GM18909 (cell line): ENCODE data around the gene RNF43.

Source experiments
- ATAC-seq: cut with Tn5 transposase; IDR thresholded peaks from one replicate; pipeline ENCODE4 v1.9.1; 2021; ENCODE audit warnings: mild to moderate bottlenecking; ENCODE audit not compliant: unreplicated experiment, poor library complexity

Gene RNF43

DNA sequence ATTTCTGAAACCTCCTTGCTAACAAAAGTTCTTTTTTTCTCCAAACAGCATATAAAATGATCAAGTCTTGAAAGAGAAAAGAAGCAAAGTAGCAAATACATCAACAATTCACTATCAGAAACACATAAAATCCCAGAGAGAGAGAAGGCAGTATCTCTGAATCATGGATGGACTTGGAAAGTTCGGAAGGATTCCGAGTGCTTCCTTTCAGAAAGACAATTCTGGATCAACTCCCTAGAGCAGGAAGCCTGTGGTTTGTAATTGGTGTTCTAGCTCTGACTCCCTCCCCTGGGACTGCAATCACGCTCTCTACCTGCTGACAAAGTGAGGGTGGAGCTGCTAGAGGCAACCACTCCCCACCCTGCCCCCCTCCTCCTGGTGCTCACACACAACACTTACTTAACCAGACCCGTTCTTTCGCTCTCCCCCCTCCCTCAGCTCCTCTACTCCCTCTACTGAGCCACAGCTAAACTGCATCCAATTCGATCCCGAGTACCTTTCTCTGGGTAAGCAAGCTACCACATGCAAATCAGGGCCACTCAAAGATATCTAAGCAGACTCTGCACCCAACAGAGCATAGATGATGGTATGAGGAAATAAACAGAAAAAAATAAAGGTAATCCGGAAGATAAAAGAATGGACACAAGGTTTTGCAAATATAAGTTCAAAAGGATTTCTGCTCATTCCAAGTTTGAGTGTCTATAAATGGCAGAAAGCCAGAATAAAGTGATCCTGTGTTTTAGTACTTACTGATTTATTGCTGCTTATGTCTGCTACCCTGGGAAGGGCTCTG lies at the start of gene RNF43:
RNF43 (minus strand) TSS at position 235 of the 793 bp plus-strand sequence. CDS start 1,957 bp downstream, outside the sequence.
- peak; percentile 96 for ATAC-seq

DNA sequence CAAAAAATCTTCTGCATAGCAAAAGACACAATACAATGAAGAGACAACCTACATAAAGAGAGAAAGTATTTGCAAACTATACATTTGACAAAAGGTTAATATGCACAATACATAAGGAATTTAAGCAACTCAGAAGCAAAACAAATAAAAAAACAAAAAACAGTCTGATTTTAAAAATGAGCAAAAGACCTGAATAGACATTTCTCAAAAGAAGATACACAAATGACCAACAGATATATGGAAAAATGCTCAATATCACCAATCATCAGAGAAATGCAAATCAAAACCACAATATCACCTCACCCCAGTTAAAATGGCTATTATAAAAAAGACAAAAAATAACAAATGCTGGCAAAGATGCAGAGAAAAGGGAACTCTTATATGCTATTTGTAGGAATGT lies 38.2 kb upstream of the RNF43 start:
- ATAC-seq, result no peak

DNA sequence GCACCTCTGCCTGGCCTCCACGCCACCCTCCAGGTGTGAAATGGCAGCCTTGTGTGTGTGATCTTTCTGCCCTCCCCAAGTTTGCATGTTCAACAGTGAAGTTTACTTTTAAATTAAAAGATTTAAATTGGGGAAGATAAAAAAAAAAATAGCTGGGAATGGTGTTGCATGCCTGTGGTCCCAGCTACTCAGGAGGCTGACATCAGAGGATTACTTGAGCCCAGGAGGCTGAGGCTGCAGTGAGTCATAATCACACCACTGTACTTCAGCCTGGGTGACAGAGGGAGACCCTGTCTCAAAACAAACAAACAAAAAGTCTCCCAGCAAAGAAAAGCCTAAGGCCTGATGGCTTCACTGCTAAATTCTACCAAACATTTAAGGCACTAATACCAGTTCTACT lies 35.4 kb upstream of the RNF43 start:
- ATAC-seq, result no peak

DNA sequence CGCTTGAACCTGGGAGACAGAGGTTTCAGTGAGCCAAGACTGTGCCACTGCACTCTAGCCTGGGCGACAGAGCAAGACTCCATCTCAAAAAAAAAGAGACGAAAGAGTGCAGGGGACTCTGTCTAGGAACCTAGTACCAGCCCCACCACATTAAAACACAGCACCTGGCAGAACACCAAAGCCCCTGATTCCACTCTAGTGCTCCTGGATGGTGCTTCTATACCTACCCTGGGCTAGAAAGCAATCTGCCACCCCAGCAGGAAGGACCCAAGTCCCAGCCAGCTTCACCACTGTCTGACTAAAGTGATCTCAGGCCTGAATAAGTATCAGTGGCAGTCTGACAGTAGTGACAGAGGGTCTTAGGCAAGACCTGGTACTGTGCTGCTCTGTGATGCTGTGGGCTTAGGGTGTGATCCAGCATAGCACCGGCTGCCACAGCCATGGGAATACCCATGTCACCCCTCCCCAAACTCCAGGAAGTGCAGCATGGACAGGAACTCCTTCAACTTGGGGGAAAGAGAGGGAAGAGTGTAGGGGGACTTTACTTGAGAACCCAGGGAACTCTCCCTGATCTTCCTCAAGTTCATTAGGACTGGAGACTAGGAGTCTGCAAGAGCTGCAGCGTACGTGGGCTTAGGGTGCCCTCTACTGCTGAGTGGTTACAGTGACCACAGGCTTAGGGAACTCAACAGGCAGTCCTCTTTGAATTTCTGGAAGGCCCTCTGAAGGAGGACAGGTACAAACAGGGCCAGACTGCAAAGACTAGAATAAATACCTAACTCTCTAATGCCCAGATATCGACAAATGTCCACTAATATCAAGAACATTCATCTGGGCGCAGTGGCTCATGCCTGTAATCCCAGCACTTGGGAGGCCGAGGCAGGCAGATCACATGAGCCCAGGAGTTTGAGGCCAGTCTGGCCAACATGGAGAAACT lies 30.0 kb upstream of the RNF43 start:
- no peak for ATAC-seq

DNA sequence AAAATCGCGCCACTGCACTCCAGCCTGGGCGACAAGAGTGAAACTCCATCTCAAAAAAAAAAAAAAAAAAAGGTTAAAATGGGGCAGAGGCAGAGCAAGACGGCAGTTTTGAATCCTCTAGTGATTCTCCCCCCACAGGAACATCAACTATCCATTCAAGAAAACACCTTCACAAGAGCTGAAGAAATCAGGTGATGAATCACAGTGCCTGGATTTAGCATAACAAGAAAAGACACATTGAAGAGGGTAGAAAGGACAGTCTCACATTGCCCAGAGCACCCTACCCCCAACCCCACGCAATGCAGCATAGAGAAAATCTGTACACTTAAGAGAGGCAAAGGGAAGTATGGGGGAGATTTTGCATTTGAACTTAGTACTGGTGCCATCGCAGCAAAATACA lies 28.8 kb upstream of the RNF43 start:
- no peak for ATAC-seq

DNA sequence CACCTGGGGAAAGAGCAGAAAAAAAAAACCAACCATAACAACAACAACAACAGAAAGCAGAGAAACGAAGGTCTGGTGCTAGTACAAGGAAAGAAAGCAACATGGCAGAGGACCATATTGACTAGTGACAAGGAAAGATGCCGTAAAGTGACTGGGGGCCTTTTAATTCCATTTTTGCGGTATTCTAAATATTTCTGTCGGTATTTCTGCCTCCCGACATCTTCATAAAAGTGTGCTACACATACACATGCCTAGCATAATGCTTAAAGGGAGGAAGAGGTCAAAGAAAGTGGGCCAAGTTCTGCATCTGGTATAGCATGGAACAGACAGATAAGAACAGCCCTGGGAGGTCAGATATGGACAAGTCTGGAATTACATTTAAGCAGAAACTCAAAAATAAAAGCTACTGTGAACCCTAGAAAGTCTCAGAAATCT lies 19.5 kb upstream of the RNF43 start:
- no peak for ATAC-seq

DNA sequence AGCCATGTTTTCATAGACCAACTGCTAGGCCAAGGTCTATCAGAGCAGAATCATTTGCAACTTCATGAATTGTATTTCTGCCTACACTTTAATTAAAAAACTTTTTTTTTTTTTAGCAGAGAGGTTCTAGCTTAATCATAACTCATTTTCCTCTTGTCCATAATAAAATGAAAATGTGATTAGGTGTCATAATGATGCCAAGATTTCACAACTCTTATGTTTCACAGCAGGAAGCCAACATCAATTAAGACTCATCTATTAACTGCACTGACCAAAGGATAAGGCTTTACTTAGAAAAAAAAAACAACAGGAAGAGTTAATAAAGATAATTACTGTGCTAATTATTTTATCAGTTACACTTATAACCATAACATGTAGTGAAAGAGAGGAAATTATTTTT lies 18.9 kb upstream of the RNF43 start:
- ATAC-seq, result no peak

DNA sequence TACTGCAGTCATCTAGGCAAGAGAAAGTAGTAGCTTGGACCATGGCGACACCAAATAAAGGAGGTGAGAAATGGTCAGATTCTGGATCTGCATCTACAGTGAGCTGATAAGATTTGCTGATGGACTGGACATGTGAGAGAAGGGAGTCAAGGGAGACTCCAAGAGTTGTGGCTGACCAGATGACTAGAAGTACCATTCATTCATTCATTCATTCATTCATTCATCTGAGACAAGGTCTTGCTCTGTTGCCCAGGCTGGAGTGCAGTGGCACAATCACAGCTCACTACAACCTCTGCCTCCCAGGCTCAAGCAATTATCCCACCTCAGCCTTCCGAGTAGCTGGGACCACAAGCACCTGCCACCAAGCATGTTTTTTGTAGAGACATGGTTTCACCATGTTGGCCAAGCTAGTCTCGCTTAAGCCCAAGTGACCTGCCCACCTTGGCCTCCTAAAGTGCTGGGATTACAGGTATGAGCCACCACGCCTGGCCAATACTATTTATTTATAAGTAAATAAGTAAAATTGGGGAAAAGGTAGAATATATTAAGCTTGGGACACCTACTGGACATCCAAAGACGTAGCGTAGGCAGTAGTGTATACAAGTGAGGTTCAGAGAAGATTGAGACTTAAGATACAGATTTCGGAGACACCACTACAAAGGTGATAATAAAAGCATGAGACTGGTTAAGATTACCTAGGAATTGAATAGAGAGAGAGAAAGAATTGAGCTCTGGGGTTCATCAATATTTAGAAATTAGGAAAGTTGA lies 15.7 kb upstream of the RNF43 start:
- ATAC-seq, result no peak

DNA sequence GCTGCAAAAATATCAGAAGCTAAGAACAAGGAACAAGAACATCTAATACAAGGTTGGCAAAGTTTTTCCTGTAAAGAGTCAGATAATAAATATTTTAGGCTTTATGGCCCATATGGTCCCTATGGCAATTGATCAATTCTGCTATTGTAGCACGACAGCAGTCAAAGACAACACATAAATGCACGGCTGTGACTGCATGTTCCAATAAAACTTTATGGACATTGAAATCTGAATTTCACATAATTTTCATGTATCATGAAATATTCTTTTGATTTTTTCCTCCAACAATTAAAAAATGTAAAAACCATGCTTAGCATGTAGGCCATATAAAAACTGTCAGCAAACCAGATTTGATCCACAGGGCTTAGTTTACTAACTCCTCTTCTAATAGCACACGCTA lies 10.5 kb upstream of the RNF43 start:
- no peak for ATAC-seq

DNA sequence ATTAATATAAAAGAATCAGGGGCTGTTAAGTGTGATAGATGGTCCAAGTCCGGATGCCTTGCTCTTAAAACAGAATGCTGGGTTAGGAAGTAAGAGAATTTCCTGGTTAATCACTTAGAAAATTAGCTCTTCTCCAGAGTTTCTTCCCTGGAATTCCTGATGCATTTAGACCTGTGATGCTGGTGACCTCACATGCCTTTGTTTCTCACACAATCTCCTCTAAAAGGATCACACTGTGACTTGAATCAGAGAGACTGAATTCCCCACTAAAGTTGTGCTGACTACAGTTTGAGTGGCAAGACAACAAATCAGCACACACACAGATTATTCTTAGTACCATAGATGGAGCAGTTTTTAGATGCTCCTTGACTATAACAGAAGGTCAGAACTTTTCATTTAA lies 4.4 kb upstream of the RNF43 start:
- no peak for ATAC-seq

DNA sequence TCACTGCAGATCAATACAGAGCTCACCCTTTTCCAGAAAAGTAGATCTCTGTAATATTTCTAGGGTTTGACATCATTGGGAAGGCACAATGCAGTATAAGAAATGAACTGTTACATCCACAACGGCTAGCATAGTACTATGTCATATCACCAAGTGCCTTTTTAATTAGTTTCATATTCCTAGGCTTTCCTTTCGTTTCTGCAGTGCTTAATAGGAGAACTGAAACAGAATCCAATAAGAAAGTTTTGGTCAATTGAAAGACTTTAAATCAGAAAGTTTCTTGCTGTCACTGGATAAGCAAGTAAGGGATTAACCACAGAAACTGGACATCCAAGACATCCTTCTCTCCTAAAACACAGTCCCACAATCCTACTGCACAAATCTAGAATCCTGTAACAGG lies 3.5 kb upstream of the RNF43 start:
- no peak for ATAC-seq

DNA sequence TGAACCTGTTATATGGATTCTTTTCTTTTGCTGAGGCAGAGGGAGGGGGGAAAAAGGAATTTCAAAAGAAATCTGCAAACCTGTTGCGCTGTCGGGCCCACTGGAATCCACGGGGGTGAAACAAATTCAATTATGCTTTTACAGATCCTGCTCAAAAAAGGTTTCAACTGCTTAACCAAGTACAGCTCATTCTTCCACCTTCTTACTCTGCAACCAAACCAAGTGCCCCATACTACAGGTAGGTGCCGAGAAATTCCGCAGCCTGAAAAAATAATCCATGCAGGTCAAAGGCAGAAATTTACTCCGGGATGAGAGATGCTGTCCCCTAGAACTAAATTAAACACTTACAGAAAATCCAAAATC lies 416 bp downstream of the RNF43 start:
- no peak for ATAC-seq

DNA sequence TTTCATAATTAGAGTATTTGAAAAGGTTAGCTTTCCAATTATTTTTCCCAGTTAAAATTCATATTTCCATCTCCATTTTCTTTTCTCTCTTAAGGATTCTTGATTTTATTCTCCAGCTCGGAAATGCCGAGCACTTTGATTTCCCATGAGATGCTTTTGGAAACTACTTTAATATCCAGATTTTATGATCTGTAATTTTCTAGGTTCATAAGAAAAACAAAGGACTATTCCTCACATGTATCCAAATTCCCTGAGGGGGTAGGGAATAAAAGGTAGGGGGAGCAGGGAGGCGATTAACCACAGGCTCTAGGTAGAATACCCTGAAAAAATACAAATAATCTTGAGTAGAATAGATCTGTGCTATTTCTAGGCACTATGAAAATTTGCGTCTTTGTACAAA lies 938 bp downstream of the RNF43 start:
- ATAC-seq, result no peak

DNA sequence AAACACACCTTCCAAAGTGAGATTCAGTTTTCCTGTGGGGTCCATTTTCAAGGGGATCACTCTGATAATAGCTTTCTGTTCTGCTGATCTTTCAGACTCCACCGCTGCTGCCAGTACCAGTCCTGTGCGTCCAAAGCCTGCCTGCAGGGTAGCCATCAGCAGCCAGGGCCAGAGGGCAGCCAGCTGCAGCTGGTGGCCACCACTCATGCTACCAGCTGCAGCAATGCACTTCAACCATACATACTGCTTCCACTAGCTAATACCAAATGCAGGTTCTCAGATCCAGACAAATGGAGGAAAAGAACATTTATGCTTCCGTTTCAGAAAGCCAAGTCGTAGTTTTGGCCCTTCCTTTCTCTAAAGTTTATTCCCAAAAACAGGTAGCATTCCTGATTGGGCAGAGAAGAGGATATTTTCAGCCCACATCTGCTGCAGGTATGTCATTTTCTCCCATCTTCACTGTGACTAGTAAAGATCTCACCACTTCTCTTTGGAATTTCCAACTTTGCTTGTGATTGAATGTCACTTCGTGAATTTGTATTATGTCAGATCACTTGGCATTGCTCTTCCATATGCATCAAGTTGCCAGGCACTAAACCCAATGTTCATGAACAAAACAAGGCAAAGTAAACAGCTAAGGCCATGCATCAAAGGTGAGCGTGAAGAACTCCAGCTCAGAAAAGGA lies 1.8 kb downstream of the RNF43 start:
- ATAC-seq, result no peak

DNA sequence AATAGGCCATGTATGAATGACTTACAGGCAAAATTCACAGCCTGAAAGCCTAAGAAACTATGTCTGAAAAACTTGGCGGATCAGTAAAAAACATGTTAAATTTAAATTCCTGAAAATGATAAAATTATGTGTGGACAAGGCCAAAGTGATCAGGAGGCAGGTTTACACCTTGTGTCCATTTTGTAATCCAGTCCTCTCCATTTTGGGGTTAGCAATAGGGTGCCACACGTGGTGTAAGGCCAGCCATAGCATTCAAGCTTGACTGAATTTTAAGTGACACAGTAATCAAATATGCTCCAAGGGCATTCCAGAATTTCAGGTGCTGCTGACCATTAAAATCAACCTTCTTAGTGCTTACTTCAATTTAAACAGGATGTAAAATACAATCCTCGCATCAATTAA lies 2.7 kb downstream of the RNF43 start:
- ATAC-seq, result no peak

DNA sequence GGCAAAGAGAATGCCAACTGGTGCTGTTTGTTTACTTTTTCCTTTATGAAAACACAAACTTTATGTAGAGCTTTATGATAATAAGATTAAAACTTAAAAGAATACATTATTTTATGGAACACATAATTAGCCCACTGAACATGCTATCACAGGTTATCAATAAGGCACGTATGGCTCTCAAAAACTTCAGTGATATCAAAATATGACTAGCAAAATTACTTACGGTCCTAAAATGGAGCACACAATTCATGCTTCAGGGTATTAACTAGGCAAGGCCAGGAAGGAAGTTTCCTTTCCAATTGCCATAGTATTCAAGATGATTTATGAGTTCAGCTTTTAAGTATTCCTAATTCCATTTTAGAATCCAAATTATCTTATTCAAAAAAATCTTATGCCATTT lies 3.6 kb downstream of the RNF43 start:
- no peak for ATAC-seq

DNA sequence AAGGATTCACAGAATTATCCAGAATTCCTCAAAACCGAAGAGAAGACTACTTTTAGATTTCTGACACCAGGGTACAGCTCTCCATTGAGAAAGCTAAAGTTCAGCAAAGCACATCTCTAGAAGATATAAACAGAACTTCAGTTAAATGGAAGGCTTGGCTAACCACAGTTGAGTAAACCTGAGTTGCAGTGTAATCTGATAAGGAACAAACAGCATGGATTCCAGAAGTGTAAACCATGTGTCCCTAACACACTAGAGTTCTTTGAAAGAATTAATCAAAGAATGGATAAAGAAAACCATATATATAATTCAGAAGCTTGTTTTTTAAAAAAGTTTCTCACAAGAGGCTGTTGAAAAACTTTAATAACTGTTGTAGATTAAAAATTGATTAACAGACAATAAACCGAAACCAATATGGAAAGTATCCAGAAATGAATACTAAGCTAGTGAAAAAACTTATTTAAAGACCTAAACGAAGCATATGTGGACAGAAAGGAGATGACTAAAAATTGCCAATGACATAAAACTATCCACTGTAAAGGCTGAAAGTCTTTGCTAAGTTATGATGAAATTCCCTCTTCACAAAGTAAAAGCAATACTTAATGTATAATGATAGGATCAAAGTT lies 4.3 kb downstream of the RNF43 start:
- no peak for ATAC-seq

DNA sequence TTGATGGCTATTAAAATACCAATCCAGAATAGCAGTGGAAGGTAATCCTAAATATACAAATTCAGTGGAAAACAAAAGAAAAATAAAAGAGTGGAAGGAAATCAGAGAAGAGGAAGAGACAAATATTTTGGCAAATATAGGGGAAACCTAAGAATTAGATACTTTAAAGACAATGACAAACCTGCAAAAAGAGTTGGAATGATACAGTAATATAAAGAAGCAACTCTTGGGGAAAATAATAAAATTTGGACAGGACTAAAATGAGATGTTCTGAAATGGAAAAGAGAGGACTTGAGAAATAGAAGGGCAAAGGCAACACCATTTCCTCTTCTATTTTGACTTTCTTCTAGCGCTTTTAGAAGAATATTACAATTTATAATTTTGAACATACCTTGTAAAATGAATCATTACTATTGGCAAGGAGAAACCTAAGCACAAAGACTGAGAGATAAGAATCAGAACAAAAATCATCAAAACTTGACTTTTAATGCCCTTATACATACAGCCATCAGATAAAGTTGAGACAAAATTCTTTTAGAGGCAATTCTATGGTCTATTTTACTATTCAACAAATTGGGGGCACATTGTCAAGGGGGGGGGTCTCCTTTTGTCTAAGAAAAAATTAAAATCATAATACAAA lies 5.2 kb downstream of the RNF43 start:
- ATAC-seq, result no peak

DNA sequence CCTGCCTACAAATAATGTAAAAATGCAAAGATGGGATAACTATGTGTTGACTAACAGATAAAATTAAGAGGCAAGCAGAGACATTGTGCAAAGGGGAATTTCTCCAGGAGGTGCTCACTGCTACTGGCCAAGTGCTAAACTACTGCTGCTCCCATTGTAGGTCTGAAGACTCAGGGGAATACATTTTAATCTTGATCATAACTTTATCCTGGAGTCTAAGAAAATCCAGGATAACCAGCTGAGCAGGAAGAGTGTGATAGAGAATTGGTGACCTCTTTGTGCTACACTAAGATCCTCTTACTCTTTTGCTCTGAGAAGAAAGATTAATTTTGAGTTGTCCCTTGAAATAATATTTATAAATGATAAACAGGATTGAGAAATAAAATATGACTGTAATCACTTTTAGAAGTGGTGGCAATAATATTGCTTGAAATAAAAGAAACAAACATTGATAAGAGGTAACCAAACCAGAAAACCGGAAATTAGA lies 5.9 kb downstream of the RNF43 start:
- ATAC-seq, result no peak
